IgD-negative memory B cell (primary cell): ENCODE data around the gene EXT2. TPM values are rescaled to one million over a fixed set of nuclear protein-coding genes. Genes with fewer than 3 reads are reported as not detected.

ENCODE experiments used
- H3K27ac Mint-ChIP-seq, 3 donors: one replicate each; pipeline ENCODE4 v1.8.0; 2020 to 2022; ENCODE audit warnings: mild to moderate bottlenecking in 3 of 3, mixed read lengths in 3 of 3, moderate library complexity in 1 of 3
- H3K27me3 Mint-ChIP-seq: one replicate; pipeline ENCODE4 v1.8.0; 2021; ENCODE audit warnings: mixed read lengths
- H3K36me3 Mint-ChIP-seq: one replicate; pipeline ENCODE4 v1.8.0; 2020; ENCODE audit warnings: mild to moderate bottlenecking, mixed read lengths
- H3K4me1 Mint-ChIP-seq, 3 donors: one replicate each; pipeline ENCODE4 v1.8.0; 2020 to 2022; ENCODE audit warnings: mixed read lengths in 3 of 3, mild to moderate bottlenecking in 1 of 3
- H3K4me3 Mint-ChIP-seq, 4 donors: one replicate each; pipeline ENCODE4 v1.8.0; 2020 to 2022; ENCODE audit warnings: mild to moderate bottlenecking in 4 of 4, mixed read lengths in 4 of 4, moderate library complexity in 3 of 4
- H3K9me3 Mint-ChIP-seq, 3 donors: one replicate each; pipeline ENCODE4 v1.8.0; 2020 to 2021; ENCODE audit warnings: mixed read lengths in 3 of 3, mild to moderate bottlenecking in 1 of 3
- polyA plus RNA-seq: library from polyadenylated mRNA; unstranded; fragments of 300-500 nt; fragmentation: Illumina TruSeq; gene quantifications from one replicate; pipeline ENCODE4 v1.2.3, GENCODE V29; 2021

EXT2 gene
- polyA plus RNA-seq, 1 donor from 2014 or later: 21.9 TPM

GRCh38 chr11:44104481-44105294 lies 9.2 kb downstream of the EXT2 start:
- no peaks in the 10 kb centered on the region for H3K36me3 Mint-ChIP-seq
- peaks cover 2 to 12% (median 10%) of the 10 kb centered on the region in 3 donors for H3K4me1 Mint-ChIP-seq
- no peaks in the 10 kb centered on the region for H3K9me3 Mint-ChIP-seq
- no peak overlapping the region for H3K27ac Mint-ChIP-seq
- no peak overlapping the region for H3K4me3 Mint-ChIP-seq
- no peaks in the 10 kb centered on the region for H3K27me3 Mint-ChIP-seq

- Mint-ChIP-seq H3K4me1 (peaks cover 5 to 9% (median 7%) of the 10 kb centered on the region in 3 donors), H3K36me3 (no peaks in the 10 kb centered on the region), H3K27ac (no peak overlapping the region), H3K27me3 (no peaks in the 10 kb centered on the region), H3K9me3 (no peaks in the 10 kb centered on the region), H3K4me3 (no peak overlapping the region)
These were observed 12.8 kb downstream of the EXT2 start for GRCh38 chr11:44108260-44108659.

- Mint-ChIP-seq H3K27ac (no peak overlapping the region), H3K4me1 (peaks cover 5 to 6% (median 5%) of the 10 kb centered on the region in 3 donors), H3K27me3 (no peaks in the 10 kb centered on the region), H3K4me3 (no peak overlapping the region), H3K9me3 (no peaks in the 10 kb centered on the region), H3K36me3 (no peaks in the 10 kb centered on the region)
These were observed 14.8 kb downstream of the EXT2 start for GRCh38 chr11:44110231-44110679.

GRCh38 chr11:44112091-44112821 lies 16.8 kb downstream of the EXT2 start:
- Mint-ChIP-seq H3K9me3 (no peaks in the 10 kb centered on the region), H3K4me3 (no peak overlapping the region)

GRCh38 chr11:44113018-44113417 lies 17.5 kb downstream of the EXT2 start:
- Mint-ChIP-seq H3K27ac (no peak overlapping the region), H3K27me3 (no peaks in the 10 kb centered on the region), H3K4me3 (peak overlapping the region in 1 of 4 donors; percentile 19), H3K36me3 (no peaks in the 10 kb centered on the region), H3K9me3 (no peaks in the 10 kb centered on the region), H3K4me1 (peaks cover 5 to 6% (median 6%) of the 10 kb centered on the region in 3 donors)

More at GRCh38 chr11:44112091-44112821, 16.8 kb downstream of the EXT2 start:
- Mint-ChIP-seq H3K4me1 (peaks cover 5 to 6% (median 5%) of the 10 kb centered on the region in 3 donors), H3K27me3 (no peaks in the 10 kb centered on the region), H3K36me3 (no peaks in the 10 kb centered on the region), H3K27ac (no peak overlapping the region)

- H3K4me1 Mint-ChIP-seq: peaks cover 5 to 6% (median 6%) of the 10 kb centered on the region in 3 donors
- no peaks in the 10 kb centered on the region for H3K9me3 Mint-ChIP-seq
- H3K27ac Mint-ChIP-seq: no peak overlapping the region
- H3K36me3 Mint-ChIP-seq: no peaks in the 10 kb centered on the region
- H3K27me3 Mint-ChIP-seq: no peaks in the 10 kb centered on the region
- H3K4me3 Mint-ChIP-seq: no peak overlapping the region
These were observed 18.1 kb downstream of the EXT2 start for GRCh38 chr11:44113572-44113971.

- Mint-ChIP-seq H3K27me3 (no peaks in the 10 kb centered on the region), H3K36me3 (no peaks in the 10 kb centered on the region), H3K4me1 (peaks cover 0 to 4% (median 0%) of the 10 kb centered on the region in 3 donors), H3K9me3 (no peaks in the 10 kb centered on the region), H3K27ac (no peak overlapping the region), H3K4me3 (no peak overlapping the region)
These were observed 20.9 kb downstream of the EXT2 start for GRCh38 chr11:44116234-44116830.

- Mint-ChIP-seq H3K27me3 (no peaks in the 10 kb centered on the region), H3K9me3 (no peaks in the 10 kb centered on the region), H3K4me3 (no peak overlapping the region), H3K4me1 (peaks cover 0 to 4% (median 0%) of the 10 kb centered on the region in 3 donors), H3K36me3 (peaks cover 4% of the 10 kb centered on the region), H3K27ac (no peak overlapping the region)
These were observed 24.7 kb downstream of the EXT2 start for GRCh38 chr11:44120169-44120568.

GRCh38 chr11:44125598-44125997 lies 30.1 kb downstream of the EXT2 start:
- Mint-ChIP-seq H3K9me3 (no peaks in the 10 kb centered on the region), H3K36me3 (peaks cover 14% of the 10 kb centered on the region), H3K27me3 (no peaks in the 10 kb centered on the region), H3K4me3 (no peak overlapping the region), H3K4me1 (peaks cover 0 to under 1% (median 0%) of the 10 kb centered on the region in 3 donors), H3K27ac (no peak overlapping the region)

- Mint-ChIP-seq H3K9me3 (no peaks in the 10 kb centered on the region), H3K4me3 (no peak overlapping the region), H3K27ac (no peak overlapping the region), H3K4me1 (no peaks in the 10 kb centered on the region), H3K27me3 (no peaks in the 10 kb centered on the region), H3K36me3 (peaks cover 14% of the 10 kb centered on the region)
These were observed 30.8 kb downstream of the EXT2 start for GRCh38 chr11:44126304-44126703.

- Mint-ChIP-seq H3K27ac (no peak overlapping the region), H3K9me3 (no peaks in the 10 kb centered on the region), H3K4me1 (no peaks in the 10 kb centered on the region), H3K27me3 (no peaks in the 10 kb centered on the region), H3K4me3 (no peak overlapping the region), H3K36me3 (peaks cover 12% of the 10 kb centered on the region)
These were observed 31.7 kb downstream of the EXT2 start for GRCh38 chr11:44127130-44127529.

- peaks cover 10% of the 10 kb centered on the region for H3K36me3 Mint-ChIP-seq
- no peaks in the 10 kb centered on the region for H3K27me3 Mint-ChIP-seq
- H3K4me3 Mint-ChIP-seq: no peak overlapping the region
- no peak overlapping the region for H3K27ac Mint-ChIP-seq
- H3K9me3 Mint-ChIP-seq: no peaks in the 10 kb centered on the region
- no peaks in the 10 kb centered on the region for H3K4me1 Mint-ChIP-seq
These were observed 33.3 kb downstream of the EXT2 start for GRCh38 chr11:44128729-44129128.

- peak overlapping the region in 1 of 3 donors; percentile 61 for H3K27ac Mint-ChIP-seq
- no peaks in the 10 kb centered on the region for H3K9me3 Mint-ChIP-seq
- H3K4me3 Mint-ChIP-seq: no peak overlapping the region
- no peaks in the 10 kb centered on the region for H3K4me1 Mint-ChIP-seq
- H3K36me3 Mint-ChIP-seq: peaks cover 15% of the 10 kb centered on the region
- no peaks in the 10 kb centered on the region for H3K27me3 Mint-ChIP-seq
These were observed 35.3 kb downstream of the EXT2 start for GRCh38 chr11:44130751-44131150.

- Mint-ChIP-seq H3K4me1 (no peaks in the 10 kb centered on the region), H3K27ac (no peak overlapping the region), H3K36me3 (peaks cover 13% of the 10 kb centered on the region), H3K4me3 (no peak overlapping the region), H3K27me3 (no peaks in the 10 kb centered on the region), H3K9me3 (no peaks in the 10 kb centered on the region)
These were observed 38.0 kb downstream of the EXT2 start for GRCh38 chr11:44133335-44133946.

GRCh38 chr11:44134625-44135024 lies 39.1 kb downstream of the EXT2 start:
- Mint-ChIP-seq H3K36me3 (peaks cover 13% of the 10 kb centered on the region), H3K4me1 (no peaks in the 10 kb centered on the region), H3K27me3 (no peaks in the 10 kb centered on the region), H3K27ac (no peak overlapping the region), H3K4me3 (no peak overlapping the region), H3K9me3 (no peaks in the 10 kb centered on the region)
